Keratinocyte (primary cell): Measurements from ENCODE around the gene CISH.

Experiments
- EZH2 ChIP-seq: IDR thresholded peaks from one replicate; pipeline ENCODE4 v1.6.1; 2012; ENCODE audit warnings: inconsistent platforms, mild to moderate bottlenecking, low read length, moderate library complexity
- TF ChIP-seq, protein P1 (sequence below), 3 experiments: IDR thresholded peaks in 1 of 3; conservative IDR thresholded peaks in 1 of 3; optimal IDR thresholded peaks in 1 of 3; 2 replicates in 2 of 3; 3 replicates in 1 of 3; pipeline versions ENCODE3 to v1.5.1; 2011; ENCODE audit warnings: low read length in 3 of 3, mild to moderate bottlenecking in 3 of 3, moderate library complexity in 2 of 3, control low read depth in 1 of 3, inconsistent platforms in 1 of 3; ENCODE audit not compliant: insufficient read depth in 2 of 3; ENCODE audit errors: extremely low read depth in 1 of 3

DNA sequence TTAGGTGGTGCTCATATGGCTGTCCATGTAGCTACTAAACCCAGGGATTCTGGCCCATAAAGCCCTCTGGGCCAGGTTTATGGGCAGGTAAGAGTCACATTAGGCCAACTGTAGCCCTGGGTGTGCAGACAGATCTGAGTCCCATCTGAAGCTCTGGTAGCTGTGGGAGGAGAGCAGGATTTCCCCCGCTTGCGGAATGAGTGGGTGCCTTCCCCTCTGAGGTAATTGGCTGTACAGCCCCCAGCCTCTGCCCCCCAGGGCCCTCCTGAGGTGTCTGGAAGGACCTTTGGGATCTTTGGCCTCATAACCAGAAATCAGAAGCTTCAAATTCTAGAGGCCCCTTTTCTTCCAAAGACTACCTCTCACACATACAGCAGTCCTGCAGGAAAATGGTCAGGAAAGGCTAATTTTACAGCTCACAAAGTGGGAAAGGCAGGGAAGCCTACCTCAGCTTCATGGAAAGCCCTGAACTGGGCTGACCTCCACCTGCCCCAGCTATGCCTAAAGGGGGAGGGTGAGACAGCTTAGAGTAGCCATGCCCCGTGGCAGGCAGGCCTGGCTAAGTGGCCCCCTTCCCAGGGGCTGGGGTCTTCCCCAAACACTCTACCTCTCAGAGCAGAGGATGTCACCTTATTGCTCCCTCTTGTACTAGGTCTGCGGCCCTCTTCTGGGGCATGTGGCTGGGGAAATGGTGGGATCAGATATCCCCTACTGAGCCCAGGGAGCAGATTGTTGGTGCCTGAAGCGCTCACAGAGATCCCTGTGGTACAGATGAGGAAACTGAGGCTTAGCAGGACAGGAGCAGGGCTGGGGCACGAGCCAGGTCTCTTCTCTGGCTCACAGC is 25.4 kb downstream of the CISH start:
- TF ChIP-seq, protein P1, sequence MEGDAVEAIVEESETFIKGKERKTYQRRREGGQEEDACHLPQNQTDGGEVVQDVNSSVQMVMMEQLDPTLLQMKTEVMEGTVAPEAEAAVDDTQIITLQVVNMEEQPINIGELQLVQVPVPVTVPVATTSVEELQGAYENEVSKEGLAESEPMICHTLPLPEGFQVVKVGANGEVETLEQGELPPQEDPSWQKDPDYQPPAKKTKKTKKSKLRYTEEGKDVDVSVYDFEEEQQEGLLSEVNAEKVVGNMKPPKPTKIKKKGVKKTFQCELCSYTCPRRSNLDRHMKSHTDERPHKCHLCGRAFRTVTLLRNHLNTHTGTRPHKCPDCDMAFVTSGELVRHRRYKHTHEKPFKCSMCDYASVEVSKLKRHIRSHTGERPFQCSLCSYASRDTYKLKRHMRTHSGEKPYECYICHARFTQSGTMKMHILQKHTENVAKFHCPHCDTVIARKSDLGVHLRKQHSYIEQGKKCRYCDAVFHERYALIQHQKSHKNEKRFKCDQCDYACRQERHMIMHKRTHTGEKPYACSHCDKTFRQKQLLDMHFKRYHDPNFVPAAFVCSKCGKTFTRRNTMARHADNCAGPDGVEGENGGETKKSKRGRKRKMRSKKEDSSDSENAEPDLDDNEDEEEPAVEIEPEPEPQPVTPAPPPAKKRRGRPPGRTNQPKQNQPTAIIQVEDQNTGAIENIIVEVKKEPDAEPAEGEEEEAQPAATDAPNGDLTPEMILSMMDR (optimal IDR thresholded peaks at IDR 0.05 in 1 of 3, IDR thresholded peaks at IDR 0.05 in 1 of 3, conservative IDR thresholded peaks at IDR 0.05 in 1 of 3; ENCODE audit: extremely low read depth in 1 of 3, insufficient read depth in 2 of 3, low read length in 3 of 3): no peak
- TF ChIP-seq EZH2: no peak
